CD4-positive, alpha-beta T cell treated with Interleukin-10 for 1 hour (primary cell): ENCODE measurements around the gene RRAGD.
"Not testable (repeated sequence)": the region's sequence is repeated elsewhere in the genome, so short reads cannot be mapped to it uniquely, and the experiment has no call there.

ENCODE experiments used
- DNase-seq: peaks from one replicate; pipeline ENCODE4 v3.0.0-alpha.2; 2020

RRAGD gene

GRCh38 chr6:89410788-89411144 lies 1.3 kb downstream of the RRAGD start:
- no peak for DNase-seq

GRCh38 chr6:89410231-89410761 lies 1.8 kb downstream of the RRAGD start:
- DNase-seq = no peak

GRCh38 chr6:89409461-89410035 lies 2.5 kb downstream of the RRAGD start:
- no peak for DNase-seq

- DNase-seq = no peak
Measured at GRCh38 chr6:89406141-89406540, 5.9 kb downstream of the RRAGD start.

- no peak for DNase-seq
Measured at GRCh38 chr6:89404512-89404911, 7.6 kb downstream of the RRAGD start.

GRCh38 chr6:89402776-89403175 lies 9.3 kb downstream of the RRAGD start:
- DNase-seq = no peak

GRCh38 chr6:89400912-89401399 lies 11.1 kb downstream of the RRAGD start:
- no peak for DNase-seq

- DNase-seq = no peak
Measured at GRCh38 chr6:89400050-89400449, 12.0 kb downstream of the RRAGD start.

- DNase-seq = no peak
Measured at GRCh38 chr6:89398762-89399525, 13.1 kb downstream of the RRAGD start.

- DNase-seq = not testable (repeated sequence)
Measured at GRCh38 chr6:89397884-89398283, 14.2 kb downstream of the RRAGD start.

GRCh38 chr6:89393659-89394058 lies 18.4 kb downstream of the RRAGD start:
- no peak for DNase-seq

GRCh38 chr6:89392823-89393222 lies 19.2 kb downstream of the RRAGD start:
- DNase-seq = no peak

- no peak for DNase-seq
Measured at GRCh38 chr6:89388846-89389245, 23.2 kb downstream of the RRAGD start.

- no peak for DNase-seq
Measured at GRCh38 chr6:89387516-89388201, 24.4 kb downstream of the RRAGD start.

GRCh38 chr6:89386917-89387491 lies 25.1 kb downstream of the RRAGD start:
- DNase-seq = no peak

- no peak for DNase-seq
Measured at GRCh38 chr6:89385846-89386245, 26.2 kb downstream of the RRAGD start.

GRCh38 chr6:89385156-89385667 lies 26.9 kb downstream of the RRAGD start:
- DNase-seq = no peak

- DNase-seq = no peak
Measured at GRCh38 chr6:89381031-89381430, 31.0 kb downstream of the RRAGD start.

- no peak for DNase-seq
Measured at GRCh38 chr6:89379281-89379680, 32.8 kb downstream of the RRAGD start.

GRCh38 chr6:89378628-89379027 lies 33.4 kb downstream of the RRAGD start:
- DNase-seq = no peak

GRCh38 chr6:89375427-89376267 lies 36.4 kb downstream of the RRAGD start:
- peak; percentile 78 for DNase-seq

- DNase-seq = no peak
Measured at GRCh38 chr6:89372506-89372901, 39.6 kb downstream of the RRAGD start.
